GM19455 (cell line): Measurements from ENCODE around the gene PLCG1.

Experiments
- ATAC-seq: cut with Tn5 transposase; IDR thresholded peaks from one replicate; pipeline ENCODE4 v1.9.1; 2021; ENCODE audit not compliant: unreplicated experiment

The PLCG1 gene

GRCh38 chr20:41204304-41205265 is 67.2 kb downstream of the PLCG1 start:
- ATAC-seq = no peak

GRCh38 chr20:41205313-41205712 is 68.0 kb downstream of the PLCG1 start:
- ATAC-seq = no peak

GRCh38 chr20:41213150-41213820 is 75.9 kb downstream of the PLCG1 start:
- ATAC-seq = no peak

- ATAC-seq = no peak
Observed at GRCh38 chr20:41214202-41214601, 76.9 kb downstream of the PLCG1 start.

- ATAC-seq = no peak
Observed at GRCh38 chr20:41214666-41215065, 77.3 kb downstream of the PLCG1 start.

GRCh38 chr20:41217422-41217821 is 80.1 kb downstream of the PLCG1 start:
- no peak for ATAC-seq

GRCh38 chr20:41218466-41218865 is 81.1 kb downstream of the PLCG1 start:
- ATAC-seq = no peak

GRCh38 chr20:41219824-41220223 is 82.5 kb downstream of the PLCG1 start:
- ATAC-seq = no peak

GRCh38 chr20:41221614-41222218 is 84.4 kb downstream of the PLCG1 start:
- ATAC-seq = no peak

GRCh38 chr20:41222296-41222695 is 85.0 kb downstream of the PLCG1 start:
- ATAC-seq = no peak

GRCh38 chr20:41222703-41223102 is 85.4 kb downstream of the PLCG1 start:
- no peak for ATAC-seq

- no peak for ATAC-seq
Observed at GRCh38 chr20:41223112-41223511, 85.8 kb downstream of the PLCG1 start.

- ATAC-seq = no peak
Observed at GRCh38 chr20:41224281-41224680, 86.9 kb downstream of the PLCG1 start.

GRCh38 chr20:41225091-41225490 is 87.7 kb downstream of the PLCG1 start:
- no peak for ATAC-seq

GRCh38 chr20:41226426-41226825 is 89.1 kb downstream of the PLCG1 start:
- ATAC-seq = no peak
